ENCODE data around the gene MYL6. TPM values are rescaled to one million over a fixed set of nuclear protein-coding genes. Genes with fewer than 3 reads are reported as not detected.

MYL6 gene
- total RNA-seq, 1 experiment from 2014 or later = 554 TPM

- Histone ChIP-seq H3K27ac (ENCODE audit: low read depth, low read length) (no peak overlapping the region), H3K4me1 (ENCODE audit: control insufficient read depth in 1 of 2, insufficient read depth in 2 of 2, low read length in 2 of 2) (no peaks in the 10 kb centered on the region), H3K4me2 (ENCODE audit: low read length) (no peak overlapping the region), H3K27me3 (ENCODE audit: insufficient read depth, low read length) (no peaks in the 10 kb centered on the region), H3K36me3 (ENCODE audit: control insufficient read depth in 1 of 2, insufficient read depth in 2 of 2, low read length in 2 of 2) (peaks cover 6 to 7% of the 10 kb centered on the region in 2 experiments; a peak in 3 of 4 replicates), H3K4me3 (replicated peaks in 1 of 2; ENCODE audit: low read depth in 1 of 2, low read length in 2 of 2) (no peak overlapping the region), H4K20me1 (ENCODE audit: insufficient read depth) (no peaks in the 10 kb centered on the region), H3K79me2 (ENCODE audit: insufficient read depth, low read length) (no peaks in the 10 kb centered on the region), H3K9me2 (ENCODE audit: insufficient read depth) (no peaks in the 10 kb centered on the region), H2AFZ (ENCODE audit: low read depth, low read length, poor library complexity, severe bottlenecking) (no peak overlapping the region), H3K9me3 (ENCODE audit: control insufficient read depth in 1 of 2, insufficient read depth in 1 of 2, low read depth in 1 of 2, low read length in 2 of 2) (no peaks in the 10 kb centered on the region), H3K9ac (ENCODE audit: low read length) (no peak overlapping the region)
- intact Hi-C loops (cut with micrococcal nuclease) = no loop called here
- TF ChIP-seq EGR1 (IDR thresholded peaks at IDR 0.05; ENCODE audit: low read depth) = no peak
- no peak for TF ChIP-seq CTCF (IDR thresholded peaks at IDR 0.05 in 2 of 3, conservative IDR thresholded peaks at IDR 0.05 in 1 of 3; ENCODE audit: borderline replicate concordance in 1 of 3, insufficient read depth in 1 of 3, low read depth in 2 of 3, low read length in 2 of 3)
- no peak for TF ChIP-seq CBX3 (IDR thresholded peaks at IDR 0.05; ENCODE audit: low read depth)
- no peak for TF ChIP-seq ZNF274 (IDR thresholded peaks at IDR 0.05; ENCODE audit: low read depth, low read length)
- TF ChIP-seq, protein P1, sequence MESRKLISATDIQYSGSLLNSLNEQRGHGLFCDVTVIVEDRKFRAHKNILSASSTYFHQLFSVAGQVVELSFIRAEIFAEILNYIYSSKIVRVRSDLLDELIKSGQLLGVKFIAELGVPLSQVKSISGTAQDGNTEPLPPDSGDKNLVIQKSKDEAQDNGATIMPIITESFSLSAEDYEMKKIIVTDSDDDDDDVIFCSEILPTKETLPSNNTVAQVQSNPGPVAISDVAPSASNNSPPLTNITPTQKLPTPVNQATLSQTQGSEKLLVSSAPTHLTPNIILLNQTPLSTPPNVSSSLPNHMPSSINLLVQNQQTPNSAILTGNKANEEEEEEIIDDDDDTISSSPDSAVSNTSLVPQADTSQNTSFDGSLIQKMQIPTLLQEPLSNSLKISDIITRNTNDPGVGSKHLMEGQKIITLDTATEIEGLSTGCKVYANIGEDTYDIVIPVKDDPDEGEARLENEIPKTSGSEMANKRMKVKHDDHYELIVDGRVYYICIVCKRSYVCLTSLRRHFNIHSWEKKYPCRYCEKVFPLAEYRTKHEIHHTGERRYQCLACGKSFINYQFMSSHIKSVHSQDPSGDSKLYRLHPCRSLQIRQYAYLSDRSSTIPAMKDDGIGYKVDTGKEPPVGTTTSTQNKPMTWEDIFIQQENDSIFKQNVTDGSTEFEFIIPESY (IDR thresholded peaks at IDR 0.05; ENCODE audit: extremely low read depth, insufficient replicate concordance, low read length) = no peak
- no peak for TF ChIP-seq SIN3A (IDR thresholded peaks at IDR 0.05; ENCODE audit: low read depth)
- no peak for TF ChIP-seq EZH2 (IDR thresholded peaks at IDR 0.05)
- TF ChIP-seq ELF1 (IDR thresholded peaks at IDR 0.05; ENCODE audit: borderline replicate concordance, low read depth) = no peak
- TF ChIP-seq POLR2A (IDR thresholded peaks at IDR 0.05; ENCODE audit: borderline replicate concordance, extremely low read depth, insufficient read depth, insufficient read length) = no peak
- no TSS peak for BruUV-seq (replicated peaks)
- ChIA-PET POLR2A (interaction anchor here (1.8 kb wide), 1 partner anchor 12 kb away, joined by 4 read pairs; no protein-coding TSS in a partner anchor), RAD21 (ENCODE audit: low non-redundant PET in 1 of 2, low total read pairs in 2 of 2, uncharacterized antibody in 2 of 2, unreplicated experiment in 2 of 2) (no interaction called here), CTCF (no interaction called here)
- ATAC-seq (no peak), DNase-seq (ENCODE audit: low read depth, low spot score) (no peak)
Observed at GRCh38 chr12:56202366-56202765, 44.2 kb downstream of the MYL6 start.

Data from HCT116 (cell line).